ENCODE data around the gene TIMM22. TPM values are rescaled to one million over a fixed set of nuclear protein-coding genes. Genes with fewer than 3 reads are reported as not detected.

Gene TIMM22
- total RNA-seq, 1 donor from 2014 or later = 14.1 TPM

GRCh38 chr17:1000597-1001461, 3.9 kb downstream of the TIMM22 start:
- Mint-ChIP-seq H3K4me1 (ENCODE audit: low read depth) (peaks cover 10% of the 10 kb centered on the region), H3K27me3 (no peaks in the 10 kb centered on the region), H3K9me3 (ENCODE audit: low read depth) (no peaks in the 10 kb centered on the region), H3K36me3 (ENCODE audit: insufficient read depth) (peaks cover 11% of the 10 kb centered on the region), H3K4me3 (ENCODE audit: low read depth) (no peak overlapping the region), H3K27ac (no peak overlapping the region)
- TF ChIP-seq CTCF (IDR thresholded peaks at IDR 0.05; ENCODE audit: unreplicated experiment) = no peak
- no peak for DNase-seq (ENCODE audit: low spot score, unreplicated experiment)

- H3K9me3 Mint-ChIP-seq (ENCODE audit: low read depth) = no peaks in the 10 kb centered on the region
- H3K27ac Mint-ChIP-seq = peak overlapping the region; percentile 59
- no peak overlapping the region for H3K4me3 Mint-ChIP-seq (ENCODE audit: low read depth)
- peaks cover 11% of the 10 kb centered on the region for H3K36me3 Mint-ChIP-seq (ENCODE audit: insufficient read depth)
- no peak for DNase-seq (ENCODE audit: low spot score, unreplicated experiment)
- no peak for TF ChIP-seq CTCF (IDR thresholded peaks at IDR 0.05; ENCODE audit: unreplicated experiment)
- H3K27me3 Mint-ChIP-seq = no peaks in the 10 kb centered on the region
- peaks cover 11% of the 10 kb centered on the region for H3K4me1 Mint-ChIP-seq (ENCODE audit: low read depth)
Measured at GRCh38 chr17:1001640-1002411, 4.9 kb downstream of the TIMM22 start.

GRCh38 chr17:1002412-1002753, 5.5 kb downstream of the TIMM22 start:
- Mint-ChIP-seq H3K27ac (peak overlapping the region; percentile 59), H3K27me3 (no peaks in the 10 kb centered on the region), H3K4me3 (ENCODE audit: low read depth) (no peak overlapping the region), H3K36me3 (ENCODE audit: insufficient read depth) (peaks cover 11% of the 10 kb centered on the region), H3K4me1 (ENCODE audit: low read depth) (peaks cover 11% of the 10 kb centered on the region), H3K9me3 (ENCODE audit: low read depth) (no peaks in the 10 kb centered on the region)
- DNase-seq (ENCODE audit: low spot score, unreplicated experiment) = no peak
- TF ChIP-seq CTCF (IDR thresholded peaks at IDR 0.05; ENCODE audit: unreplicated experiment) = no peak

- no peak for TF ChIP-seq CTCF (IDR thresholded peaks at IDR 0.05; ENCODE audit: unreplicated experiment)
Measured at GRCh38 chr17:1002771-1003555, 6.0 kb downstream of the TIMM22 start.

GRCh38 chr17:1003633-1003971, 6.7 kb downstream of the TIMM22 start:
- no peak overlapping the region for H3K27ac Mint-ChIP-seq
- H3K27me3 Mint-ChIP-seq = no peaks in the 10 kb centered on the region
- TF ChIP-seq CTCF (IDR thresholded peaks at IDR 0.05; ENCODE audit: unreplicated experiment) = no peak
- H3K36me3 Mint-ChIP-seq (ENCODE audit: insufficient read depth) = peaks cover 11% of the 10 kb centered on the region
- no peak for DNase-seq (ENCODE audit: low spot score, unreplicated experiment)
- H3K4me3 Mint-ChIP-seq (ENCODE audit: low read depth) = no peak overlapping the region
- no peaks in the 10 kb centered on the region for H3K9me3 Mint-ChIP-seq (ENCODE audit: low read depth)
- peaks cover 5% of the 10 kb centered on the region for H3K4me1 Mint-ChIP-seq (ENCODE audit: low read depth)

More at GRCh38 chr17:1002771-1003555, 6.0 kb downstream of the TIMM22 start:
- H3K4me3 Mint-ChIP-seq (ENCODE audit: low read depth) = no peak overlapping the region
- H3K9me3 Mint-ChIP-seq (ENCODE audit: low read depth) = no peaks in the 10 kb centered on the region
- no peak for DNase-seq (ENCODE audit: low spot score, unreplicated experiment)
- no peak overlapping the region for H3K27ac Mint-ChIP-seq
- H3K36me3 Mint-ChIP-seq (ENCODE audit: insufficient read depth) = peaks cover 11% of the 10 kb centered on the region
- H3K4me1 Mint-ChIP-seq (ENCODE audit: low read depth) = peaks cover 8% of the 10 kb centered on the region
- H3K27me3 Mint-ChIP-seq = no peaks in the 10 kb centered on the region

Data from progenitor cell of endocrine pancreas (in vitro differentiated cells).